SK-N-SH treated with all-trans-retinoic acid at 6 μM for 48 hours (cell line): ENCODE measurements around the gene RTN4RL1.

Experiments used
- ATAC-seq: fragments of 200-7000 bp; cut with Tn5 transposase; 3 replicates; pipeline ENCODE4 v1.9.1; 2020; ENCODE audit warnings: mild to moderate bottlenecking, moderate library complexity
- ARNTL ChIP-seq: fragments of 450-650 bp; formaldehyde crosslinking; IDR thresholded peaks from 2 replicates; pipeline ENCODE4 v1.5.0; 2020; ENCODE audit warnings: low read depth, mild to moderate bottlenecking, moderate library complexity, borderline replicate concordance
- BACH2 ChIP-seq: fragments of 250-450 bp; sonication (Bioruptor Pico); IDR thresholded peaks from 2 replicates; pipeline ENCODE4 v1.9.0; 2021; ENCODE audit warnings: mild to moderate bottlenecking, borderline replicate concordance
- ESRRG ChIP-seq: fragments of 250-450 bp; sonication (Bioruptor Pico); IDR thresholded peaks from 2 replicates; pipeline ENCODE4 v1.6.1; 2021; ENCODE audit warnings: mild to moderate bottlenecking
- GLIS3 ChIP-seq: fragments of 250-450 bp; sonication (Bioruptor Pico); IDR thresholded peaks from 2 replicates; pipeline ENCODE4 v1.5.0; 2020; ENCODE audit warnings: mild to moderate bottlenecking, moderate library complexity
- OSR1 ChIP-seq: fragments of 250-450 bp; sonication (Bioruptor Pico); IDR thresholded peaks from 2 replicates; pipeline ENCODE4 v1.8.0; 2022; ENCODE audit warnings: moderate library complexity, mild to moderate bottlenecking, inconsistent platforms
- PPARA ChIP-seq: fragments of 250-450 bp; sonication (Bioruptor Pico); IDR thresholded peaks from 2 replicates; pipeline ENCODE4 v1.5.0; 2020; ENCODE audit warnings: mild to moderate bottlenecking, borderline replicate concordance
- RARB ChIP-seq: fragments of 250-450 bp; sonication (Bioruptor Pico); IDR thresholded peaks from 2 replicates; pipeline ENCODE4 v1.8.0; 2021; ENCODE audit warnings: mild to moderate bottlenecking, moderate library complexity
- SNAI2 ChIP-seq: fragments of 250-450 bp; sonication (Bioruptor Pico); IDR thresholded peaks from 2 replicates; pipeline ENCODE4 v1.5.0; 2020; ENCODE audit warnings: mild to moderate bottlenecking, moderate library complexity
- TCF4 ChIP-seq: fragments of 250-450 bp; sonication (Bioruptor Pico); IDR thresholded peaks from 2 replicates; pipeline ENCODE4 v1.8.0; 2021; ENCODE audit warnings: mild to moderate bottlenecking, moderate library complexity, borderline replicate concordance
- TOX ChIP-seq: fragments of 250-450 bp; sonication (Bioruptor Pico); IDR thresholded peaks from 2 replicates; pipeline ENCODE4 v1.8.0; 2021; ENCODE audit warnings: mild to moderate bottlenecking, moderate library complexity, borderline replicate concordance
- ZC3H10 ChIP-seq: fragments of 250-450 bp; sonication (Bioruptor Pico); IDR thresholded peaks from 2 replicates; pipeline ENCODE4 v1.5.1; 2021; ENCODE audit warnings: mild to moderate bottlenecking, moderate library complexity
- ZFP3 ChIP-seq: fragments of 250-450 bp; sonication (Bioruptor Pico); IDR thresholded peaks from 2 replicates; pipeline ENCODE4 v1.5.0; 2020; ENCODE audit warnings: mild to moderate bottlenecking, moderate library complexity
- ZFP30 ChIP-seq: fragments of 450-650 bp; formaldehyde crosslinking; IDR thresholded peaks from 2 replicates; pipeline ENCODE4 v1.5.0; 2022; ENCODE audit warnings: mild to moderate bottlenecking, moderate library complexity
- ZNF565 ChIP-seq: fragments of 450-650 bp; formaldehyde crosslinking; conservative IDR thresholded peaks from 2 replicates; pipeline ENCODE4 v1.5.0; 2020; ENCODE audit warnings: low read depth, mild to moderate bottlenecking, moderate library complexity
- ZNF70 ChIP-seq: fragments of 450-650 bp; formaldehyde crosslinking; IDR thresholded peaks from 2 replicates; pipeline ENCODE4 v1.5.0; 2020; ENCODE audit warnings: mild to moderate bottlenecking, moderate library complexity
- ZNF8 ChIP-seq: fragments of 450-650 bp; formaldehyde crosslinking; IDR thresholded peaks from 2 replicates; pipeline ENCODE4 v1.5.0; 2020; ENCODE audit warnings: mild to moderate bottlenecking, moderate library complexity
- TF ChIP-seq, protein P1 (sequence below): fragments of 250-450 bp; sonication (Bioruptor Pico); IDR thresholded peaks from 2 replicates; pipeline ENCODE4 v1.8.0; 2021; ENCODE audit warnings: low read depth, mild to moderate bottlenecking, moderate library complexity, borderline replicate concordance
- TF ChIP-seq, protein P2 (sequence below): fragments of 250-450 bp; sonication (Bioruptor Pico); IDR thresholded peaks from 2 replicates; pipeline ENCODE4 v1.5.1; 2020; ENCODE audit warnings: low read depth, mild to moderate bottlenecking, moderate library complexity
- TF ChIP-seq, protein P3 (sequence below): fragments of 250-450 bp; sonication (Bioruptor Pico); IDR thresholded peaks from 2 replicates; pipeline ENCODE4 v1.8.0; 2020; ENCODE audit warnings: mild to moderate bottlenecking, moderate library complexity, borderline replicate concordance
- TF ChIP-seq, protein P4 (sequence below): fragments of 250-450 bp; sonication (Bioruptor Pico); IDR thresholded peaks from 2 replicates; pipeline ENCODE4 v1.5.0; 2020; ENCODE audit warnings: mild to moderate bottlenecking, moderate library complexity

The RTN4RL1 gene

DNA sequence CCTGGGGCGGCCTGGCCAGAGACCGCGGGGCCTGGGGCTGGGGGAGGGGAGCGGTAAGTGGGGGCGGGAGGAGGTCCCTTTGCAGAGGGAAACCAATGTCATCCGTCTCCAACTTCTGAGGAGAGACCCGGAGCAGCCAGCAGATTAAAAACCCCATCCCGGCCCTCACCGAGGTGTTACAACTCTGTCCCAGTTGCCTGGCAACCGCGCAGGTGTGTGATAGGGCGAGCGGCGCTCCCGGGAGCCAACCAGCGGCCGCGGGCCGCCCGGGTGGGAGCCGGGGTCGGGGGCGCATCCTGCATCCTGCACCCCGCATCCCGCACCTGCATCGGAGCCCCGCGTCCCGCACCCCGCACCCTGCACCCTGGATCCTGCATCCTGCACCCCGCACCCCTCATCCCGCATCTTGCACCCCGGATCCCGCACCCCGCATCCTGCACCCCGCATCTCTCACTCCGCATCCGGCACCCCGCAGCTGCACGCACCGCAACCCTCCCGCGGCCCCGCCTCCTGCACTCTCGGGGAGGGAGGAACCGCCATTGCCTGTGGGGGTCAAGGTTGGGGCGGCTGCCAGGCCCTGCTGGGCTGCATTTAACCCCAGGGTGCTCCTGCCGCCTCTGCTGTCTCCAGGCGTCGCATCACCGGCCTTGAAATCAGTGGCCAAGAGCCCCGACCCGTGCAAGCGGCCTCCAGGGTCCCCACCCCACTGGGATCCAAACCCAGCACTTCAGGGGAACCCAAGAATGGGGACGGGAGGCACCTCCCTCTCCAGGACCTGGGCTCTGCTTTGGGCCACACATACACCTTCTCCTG, 47.3 kb downstream of the RTN4RL1 start (continued):
- TF ChIP-seq TCF4 (CRISPR knock-in tag): no peak
- no peak for TF ChIP-seq PPARA (CRISPR knock-in tag)
- TF ChIP-seq OSR1 (CRISPR knock-in tag): no peak
- TF ChIP-seq ZNF70: no peak
- TF ChIP-seq ZFP30: no peak
- TF ChIP-seq SNAI2: no peak
- no peak for TF ChIP-seq GLIS3 (CRISPR knock-in tag)
- no peak for TF ChIP-seq ZC3H10 (CRISPR knock-in tag)

DNA sequence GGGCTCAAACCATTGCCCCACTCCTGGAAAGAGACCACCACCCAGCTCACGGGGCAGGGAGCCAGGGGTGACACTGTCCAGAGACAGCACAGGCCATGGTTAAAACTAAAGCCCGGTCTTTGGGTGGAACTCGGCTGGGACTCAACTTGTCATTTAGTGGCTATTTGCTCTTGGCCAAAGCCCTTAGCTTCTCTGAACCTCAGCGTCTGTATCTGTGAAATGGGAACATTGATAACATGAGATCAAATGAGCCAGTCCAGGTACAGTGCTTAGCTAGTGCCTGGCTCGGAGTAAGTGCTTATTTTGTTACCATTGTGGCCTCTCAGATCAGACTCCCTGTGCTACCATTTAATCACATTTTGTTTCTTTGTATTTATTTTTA, 48.5 kb downstream of the RTN4RL1 start:
- ATAC-seq: no peak
- TF ChIP-seq ARNTL (CRISPR knock-in tag) (no peak), PPARA (CRISPR knock-in tag) (no peak), ZNF70 (no peak), RARB (CRISPR knock-in tag) (no peak)
- TF ChIP-seq, protein P1, sequence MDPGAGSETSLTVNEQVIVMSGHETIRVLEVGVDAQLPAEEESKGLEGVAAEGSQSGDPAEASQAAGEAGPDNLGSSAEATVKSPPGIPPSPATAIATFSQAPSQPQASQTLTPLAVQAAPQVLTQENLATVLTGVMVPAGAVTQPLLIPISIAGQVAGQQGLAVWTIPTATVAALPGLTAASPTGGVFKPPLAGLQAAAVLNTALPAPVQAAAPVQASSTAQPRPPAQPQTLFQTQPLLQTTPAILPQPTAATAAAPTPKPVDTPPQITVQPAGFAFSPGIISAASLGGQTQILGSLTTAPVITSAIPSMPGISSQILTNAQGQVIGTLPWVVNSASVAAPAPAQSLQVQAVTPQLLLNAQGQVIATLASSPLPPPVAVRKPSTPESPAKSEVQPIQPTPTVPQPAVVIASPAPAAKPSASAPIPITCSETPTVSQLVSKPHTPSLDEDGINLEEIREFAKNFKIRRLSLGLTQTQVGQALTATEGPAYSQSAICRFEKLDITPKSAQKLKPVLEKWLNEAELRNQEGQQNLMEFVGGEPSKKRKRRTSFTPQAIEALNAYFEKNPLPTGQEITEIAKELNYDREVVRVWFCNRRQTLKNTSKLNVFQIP (CRISPR knock-in tag): no peak

DNA sequence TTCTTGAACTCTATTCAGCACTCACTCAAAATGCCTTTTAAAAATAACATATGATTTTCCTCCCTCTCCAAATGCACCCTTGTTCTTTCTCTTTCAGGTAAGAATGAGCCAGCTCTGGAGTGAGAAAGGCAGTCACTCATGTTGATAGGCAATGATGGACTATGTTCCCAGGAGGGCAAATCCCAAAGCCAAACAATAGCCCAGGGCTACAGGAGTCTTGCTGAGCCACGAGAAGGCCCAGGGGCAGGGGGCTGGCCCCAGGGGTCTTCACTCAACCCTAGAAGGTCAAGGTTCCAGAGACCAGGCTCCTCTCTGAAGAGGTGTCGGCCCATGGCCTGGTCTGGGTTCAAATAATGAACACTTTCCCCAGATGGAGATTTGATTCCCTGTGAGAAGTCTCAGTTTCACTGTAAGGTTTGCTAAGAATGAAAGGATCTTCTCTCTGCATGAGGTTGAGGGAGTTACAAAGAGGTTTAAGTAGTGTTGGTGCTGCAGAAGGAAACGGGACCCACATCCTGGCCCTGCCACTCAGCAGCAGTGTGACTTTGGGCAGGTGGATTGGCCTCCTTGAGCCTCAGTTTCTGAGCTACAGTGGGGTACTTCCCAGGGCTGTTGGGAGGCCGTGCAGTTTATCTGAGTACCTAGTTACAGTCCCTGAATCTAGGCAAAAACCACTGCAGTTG, 49.0 kb downstream of the RTN4RL1 start:
- no peak for TF ChIP-seq ARNTL (CRISPR knock-in tag)
- TF ChIP-seq, protein P2, sequence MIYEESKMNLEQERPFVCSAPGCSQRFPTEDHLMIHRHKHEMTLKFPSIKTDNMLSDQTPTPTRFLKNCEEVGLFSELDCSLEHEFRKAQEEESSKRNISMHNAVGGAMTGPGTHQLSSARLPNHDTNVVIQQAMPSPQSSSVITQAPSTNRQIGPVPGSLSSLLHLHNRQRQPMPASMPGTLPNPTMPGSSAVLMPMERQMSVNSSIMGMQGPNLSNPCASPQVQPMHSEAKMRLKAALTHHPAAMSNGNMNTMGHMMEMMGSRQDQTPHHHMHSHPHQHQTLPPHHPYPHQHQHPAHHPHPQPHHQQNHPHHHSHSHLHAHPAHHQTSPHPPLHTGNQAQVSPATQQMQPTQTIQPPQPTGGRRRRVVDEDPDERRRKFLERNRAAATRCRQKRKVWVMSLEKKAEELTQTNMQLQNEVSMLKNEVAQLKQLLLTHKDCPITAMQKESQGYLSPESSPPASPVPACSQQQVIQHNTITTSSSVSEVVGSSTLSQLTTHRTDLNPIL: no peak
- TF ChIP-seq SNAI2: no peak
- TF ChIP-seq ZNF565 (CRISPR knock-in tag): no peak
- TF ChIP-seq OSR1 (CRISPR knock-in tag): no peak
- no peak for TF ChIP-seq ZNF8 (CRISPR knock-in tag)
- TF ChIP-seq TOX (CRISPR knock-in tag): no peak
- TF ChIP-seq ZFP3 (CRISPR knock-in tag): no peak
- TF ChIP-seq RARB (CRISPR knock-in tag): no peak
- TF ChIP-seq, protein P3, sequence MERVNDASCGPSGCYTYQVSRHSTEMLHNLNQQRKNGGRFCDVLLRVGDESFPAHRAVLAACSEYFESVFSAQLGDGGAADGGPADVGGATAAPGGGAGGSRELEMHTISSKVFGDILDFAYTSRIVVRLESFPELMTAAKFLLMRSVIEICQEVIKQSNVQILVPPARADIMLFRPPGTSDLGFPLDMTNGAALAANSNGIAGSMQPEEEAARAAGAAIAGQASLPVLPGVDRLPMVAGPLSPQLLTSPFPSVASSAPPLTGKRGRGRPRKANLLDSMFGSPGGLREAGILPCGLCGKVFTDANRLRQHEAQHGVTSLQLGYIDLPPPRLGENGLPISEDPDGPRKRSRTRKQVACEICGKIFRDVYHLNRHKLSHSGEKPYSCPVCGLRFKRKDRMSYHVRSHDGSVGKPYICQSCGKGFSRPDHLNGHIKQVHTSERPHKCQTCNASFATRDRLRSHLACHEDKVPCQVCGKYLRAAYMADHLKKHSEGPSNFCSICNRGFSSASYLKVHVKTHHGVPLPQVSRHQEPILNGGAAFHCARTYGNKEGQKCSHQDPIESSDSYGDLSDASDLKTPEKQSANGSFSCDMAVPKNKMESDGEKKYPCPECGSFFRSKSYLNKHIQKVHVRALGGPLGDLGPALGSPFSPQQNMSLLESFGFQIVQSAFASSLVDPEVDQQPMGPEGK (CRISPR knock-in tag): no peak
- TF ChIP-seq, protein P4, sequence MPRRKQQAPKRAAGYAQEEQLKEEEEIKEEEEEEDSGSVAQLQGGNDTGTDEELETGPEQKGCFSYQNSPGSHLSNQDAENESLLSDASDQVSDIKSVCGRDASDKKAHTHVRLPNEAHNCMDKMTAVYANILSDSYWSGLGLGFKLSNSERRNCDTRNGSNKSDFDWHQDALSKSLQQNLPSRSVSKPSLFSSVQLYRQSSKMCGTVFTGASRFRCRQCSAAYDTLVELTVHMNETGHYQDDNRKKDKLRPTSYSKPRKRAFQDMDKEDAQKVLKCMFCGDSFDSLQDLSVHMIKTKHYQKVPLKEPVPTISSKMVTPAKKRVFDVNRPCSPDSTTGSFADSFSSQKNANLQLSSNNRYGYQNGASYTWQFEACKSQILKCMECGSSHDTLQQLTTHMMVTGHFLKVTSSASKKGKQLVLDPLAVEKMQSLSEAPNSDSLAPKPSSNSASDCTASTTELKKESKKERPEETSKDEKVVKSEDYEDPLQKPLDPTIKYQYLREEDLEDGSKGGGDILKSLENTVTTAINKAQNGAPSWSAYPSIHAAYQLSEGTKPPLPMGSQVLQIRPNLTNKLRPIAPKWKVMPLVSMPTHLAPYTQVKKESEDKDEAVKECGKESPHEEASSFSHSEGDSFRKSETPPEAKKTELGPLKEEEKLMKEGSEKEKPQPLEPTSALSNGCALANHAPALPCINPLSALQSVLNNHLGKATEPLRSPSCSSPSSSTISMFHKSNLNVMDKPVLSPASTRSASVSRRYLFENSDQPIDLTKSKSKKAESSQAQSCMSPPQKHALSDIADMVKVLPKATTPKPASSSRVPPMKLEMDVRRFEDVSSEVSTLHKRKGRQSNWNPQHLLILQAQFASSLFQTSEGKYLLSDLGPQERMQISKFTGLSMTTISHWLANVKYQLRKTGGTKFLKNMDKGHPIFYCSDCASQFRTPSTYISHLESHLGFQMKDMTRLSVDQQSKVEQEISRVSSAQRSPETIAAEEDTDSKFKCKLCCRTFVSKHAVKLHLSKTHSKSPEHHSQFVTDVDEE (CRISPR knock-in tag): no peak
- TF ChIP-seq ESRRG (CRISPR knock-in tag): no peak
- no peak for TF ChIP-seq BACH2
- TF ChIP-seq, protein P1 (CRISPR knock-in tag): no peak
- TF ChIP-seq, all 23 proteins: peak for 0
- no peak for ATAC-seq
